Caki2 (cell line): ENCODE measurements around the gene SLC39A2. TPM values are rescaled to one million over a fixed set of nuclear protein-coding genes. Genes with fewer than 3 reads are reported as not detected.
A peak's percentile ranks its signal among the peaks of the same experiment; 100 is the strongest.
"Not testable (repeated sequence)": the region's sequence is repeated elsewhere in the genome, so short reads cannot be mapped to it uniquely, and the experiment has no call there.

Experiments used
- DNase-seq: peaks from one replicate; pipeline ENCODE4 v3.0.0-alpha.2; 2015; ENCODE audit warnings: low read depth
- in situ Hi-C: cut with HindIII; loops from 2 replicates; pipeline ENCODE4 v1.10.0; 2016; ENCODE audit warnings: low sequenced_read_pairs, low pct_unique_long_range_greater_than_20kb, mixed read lengths
- total RNA-seq: library from RNA; depleted of rRNA; stranded (reverse); fragments of >200 nt; shearing (Covaris generic); gene quantifications from 2 replicates; pipeline ENCODE4 v1.2.3, GENCODE V29; 2014; ENCODE audit warnings: low replicate concordance

The SLC39A2 gene
- total RNA-seq, 1 experiment from 2014 or later = 0.27 TPM

GRCh38 chr14:20989471-20989786 lies 9.7 kb upstream of the SLC39A2 start:
- in situ Hi-C loops = no loop called here

GRCh38 chr14:20989787-20990600 lies 9.1 kb upstream of the SLC39A2 start, which contains the start of gene METTL17:
Gene METTL17 (plus strand): TSS chr14:20989980. CDS start chr14:20990003, 23 bp downstream.
- DNase-seq = peak; percentile 87
- in situ Hi-C loops = no loop called here

More at GRCh38 chr14:20989471-20989786, 9.7 kb upstream of the SLC39A2 start:
- DNase-seq = no peak

- DNase-seq = no peak
- in situ Hi-C loops = no loop called here
These were observed 2.6 kb upstream of the SLC39A2 start for GRCh38 chr14:20996521-20996920.

GRCh38 chr14:20997115-20997514 lies 2.0 kb upstream of the SLC39A2 start:
- in situ Hi-C loops = no loop called here
- DNase-seq = no peak

- no peak for DNase-seq
- in situ Hi-C loops = no loop called here
These were observed 1.5 kb upstream of the SLC39A2 start for GRCh38 chr14:20997564-20997963.

- DNase-seq = no peak
- in situ Hi-C loops = no loop called here
These were observed 954 bp upstream of the SLC39A2 start for GRCh38 chr14:20998139-20998538.

- in situ Hi-C loops = no loop called here
- DNase-seq = no peak
These were observed 498 bp downstream of the SLC39A2 start for GRCh38 chr14:20999591-20999990.

GRCh38 chr14:21001218-21001617 lies 2.1 kb downstream of the SLC39A2 start:
- no peak for DNase-seq
- in situ Hi-C loops = no loop called here

- in situ Hi-C loops = no loop called here
- no peak for DNase-seq
These were observed 4.8 kb downstream of the SLC39A2 start for GRCh38 chr14:21003788-21004346.

GRCh38 chr14:21009721-21010120 lies 10.6 kb downstream of the SLC39A2 start:
- DNase-seq, in situ Hi-C loops: not testable (repeated sequence)

GRCh38 chr14:21011136-21011535 lies 12.0 kb downstream of the SLC39A2 start:
- no peak for DNase-seq
- in situ Hi-C loops = no loop called here

- in situ Hi-C loops = no loop called here
- peak; percentile 62 for DNase-seq
These were observed 15.7 kb downstream of the SLC39A2 start for GRCh38 chr14:21014761-21015190.

GRCh38 chr14:21015312-21015711 lies 16.2 kb downstream of the SLC39A2 start:
- in situ Hi-C loops = no loop called here
- DNase-seq = no peak

GRCh38 chr14:21016413-21017190 lies 17.5 kb downstream of the SLC39A2 start:
- no peak for DNase-seq
- in situ Hi-C loops = no loop called here

- no peak for DNase-seq
- in situ Hi-C loops = no loop called here
These were observed 18.6 kb downstream of the SLC39A2 start for GRCh38 chr14:21017528-21018245.

GRCh38 chr14:21018286-21018685 lies 19.2 kb downstream of the SLC39A2 start:
- in situ Hi-C loops = no loop called here
- DNase-seq = no peak

GRCh38 chr14:21018781-21019180 lies 19.7 kb downstream of the SLC39A2 start:
- in situ Hi-C loops = no loop called here
- DNase-seq = no peak

- DNase-seq = no peak
- in situ Hi-C loops = no loop called here
These were observed 20.3 kb downstream of the SLC39A2 start for GRCh38 chr14:21019366-21019765.
